Testis (tissue), 3 donors: ENCODE data around the gene SEH1L. TPM values are rescaled to one million over a fixed set of nuclear protein-coding genes. Genes with fewer than 3 reads are reported as not detected.
"Not testable (repeated sequence)": the region's sequence is repeated elsewhere in the genome, so short reads cannot be mapped to it uniquely, and the experiment has no call there.

Experiments used
- DNase-seq: peaks from one replicate; pipeline ENCODE4 v3.0.0-alpha.2; 2019
- H3K27ac ChIP-seq, 2 donors: fragments of 200-600 bp; sonication (generic); one replicate each; pipeline ENCODE4 v1.5.1; 2019
- H3K27me3 ChIP-seq: fragments of 200-600 bp; sonication (generic); one replicate; pipeline ENCODE4 v1.5.1; 2019
- H3K36me3 ChIP-seq: fragments of 200-600 bp; sonication (generic); one replicate; pipeline ENCODE4 v1.5.1; 2017; ENCODE audit warnings: low read depth; ENCODE audit errors: missing control alignments
- H3K4me1 ChIP-seq: fragments of 200-600 bp; sonication (generic); one replicate; pipeline ENCODE4 v1.5.1; 2019
- H3K4me3 ChIP-seq, 2 donors: fragments of 200-600 bp; sonication (generic); one replicate each; pipeline ENCODE4 v1.5.1; 2017 to 2019
- H3K9me3 ChIP-seq: fragments of 200-600 bp; sonication (generic); one replicate; pipeline ENCODE4 v1.5.1; 2017
- CTCF ChIP-seq, 3 experiments: fragments of 450-650 bp in 2 of 3; fragments of 200-600 bp in 1 of 3; sonication (generic) in 1 of 3; IDR thresholded peaks; one replicate each; pipeline ENCODE4 v1.5.1; 2016 to 2019; ENCODE audit warnings: antibody characterized with exemption in 3 of 3, mild to moderate bottlenecking in 2 of 3, moderate library complexity in 1 of 3
- POLR2A ChIP-seq: fragments of 450-650 bp; IDR thresholded peaks from one replicate; pipeline ENCODE4 v1.6.1; 2017; ENCODE audit warnings: antibody characterized with exemption, mild to moderate bottlenecking, moderate library complexity
- WGBS, 2 donors: methylation state at CpG; one replicate each; pipeline ENCODE4 v1.1.5; 2018; 5-methylcytosine and 5-hydroxymethylcytosine counted together
- intact Hi-C: fragments of 100-400 bp; cut with DNase I; formaldehyde crosslinking; loops from one replicate; pipeline ENCODE4 v1.15.1; 2023; ENCODE audit warnings: low total_unique reads
- polyA plus RNA-seq: library from polyadenylated mRNA; stranded (reverse); fragments of 350-450 nt; fragmentation: Illumina TruSeq; extraction: RNeasy Lipid Tissue Mini Kit (QIAGEN cat#74804); gene quantifications from one replicate; pipeline ENCODE4 v1.2.3, GENCODE V29; 2014; ENCODE audit warnings: low read depth, low replicate concordance; ENCODE audit not compliant: insufficient read depth
- total RNA-seq, 2 donors: library from RNA; depleted of rRNA; stranded (reverse); fragments of >200 nt; gene quantifications; one replicate each; pipeline ENCODE4 v1.2.3, GENCODE V29; 2016

The SEH1L gene
- total and polyA plus RNA-seq, 3 donors from 2014 or later, result 33.5 to 43.5 (median 37.1) TPM

GRCh38 chr18:12995424-12995823 is 47.6 kb downstream of the SEH1L start:
- intact Hi-C loops, result no loop called here
- WGBS, 2 donors, result 79 to 93% methylated on average over 2 of the region's 2 CpGs
- no peaks in the 10 kb centered on the region for H3K27me3 ChIP-seq

GRCh38 chr18:12995952-12996477 is 48.2 kb downstream of the SEH1L start:
- 72 to 81% methylated on average over 6 of the region's 6 CpGs for WGBS, 2 donors
- Histone ChIP-seq H3K27me3 (no peaks in the 10 kb centered on the region), H3K4me1 (peaks cover 36% of the 10 kb centered on the region), H3K9me3 (no peaks in the 10 kb centered on the region), H3K36me3 (no peaks in the 10 kb centered on the region), H3K4me3 (no peak overlapping the region), H3K27ac (peak overlapping the region; percentile 11 to 16)
- TF ChIP-seq POLR2A (no peak), CTCF (IDR thresholded peaks at IDR 0.05) (no peak)
- no peak for DNase-seq
- intact Hi-C loops, result no loop called here

More at GRCh38 chr18:12995424-12995823, 47.6 kb downstream of the SEH1L start:
- H3K4me3 ChIP-seq, result no peak overlapping the region
- H3K36me3 ChIP-seq, result no peaks in the 10 kb centered on the region
- H3K9me3 ChIP-seq, result no peaks in the 10 kb centered on the region
- no peak for DNase-seq
- peak overlapping the region in 1 of 2 donors; percentile 3 for H3K27ac ChIP-seq
- TF ChIP-seq CTCF (IDR thresholded peaks at IDR 0.05) (no peak), POLR2A (no peak)
- H3K4me1 ChIP-seq, result peaks cover 36% of the 10 kb centered on the region

GRCh38 chr18:12996661-12997292 is 49.0 kb downstream of the SEH1L start:
- Histone ChIP-seq H3K4me3 (no peak overlapping the region), H3K4me1 (peaks cover 36% of the 10 kb centered on the region), H3K27me3 (no peaks in the 10 kb centered on the region), H3K36me3 (no peaks in the 10 kb centered on the region), H3K27ac (peak overlapping the region; percentile 11 to 16), H3K9me3 (no peaks in the 10 kb centered on the region)
- intact Hi-C loops, result no loop called here
- no peak for DNase-seq
- WGBS, 2 donors, result 37 to 52% methylated on average over 10 of the region's 10 CpGs
- TF ChIP-seq CTCF (IDR thresholded peaks at IDR 0.05), result no peak
- TF ChIP-seq POLR2A, result no peak

GRCh38 chr18:12997330-12997729 is 49.5 kb downstream of the SEH1L start:
- 38 to 43% methylated on average over 2 of the region's 2 CpGs for WGBS, 2 donors
- H3K9me3 ChIP-seq, H3K36me3 ChIP-seq, H3K4me3 ChIP-seq, intact Hi-C loops, H3K27me3 ChIP-seq, DNase-seq: not testable (repeated sequence)
- Histone ChIP-seq H3K4me1 (peaks cover 33% of the 10 kb centered on the region), H3K27ac (peak overlapping the region; percentile 25 to 44)

GRCh38 chr18:12998332-12999060 is 50.7 kb downstream of the SEH1L start:
- intact Hi-C loops, result no loop called here
- 56 to 77% methylated on average over 6 of the region's 6 CpGs for WGBS, 2 donors
- Histone ChIP-seq H3K4me1 (peaks cover 25% of the 10 kb centered on the region), H3K27ac (peak overlapping the region; percentile 25 to 44), H3K27me3 (no peaks in the 10 kb centered on the region), H3K9me3 (no peaks in the 10 kb centered on the region), H3K4me3 (no peak overlapping the region), H3K36me3 (no peaks in the 10 kb centered on the region)
- TF ChIP-seq POLR2A, result no peak
- TF ChIP-seq CTCF (IDR thresholded peaks at IDR 0.05), result no peak
- DNase-seq, result no peak
